SK-N-SH treated with all-trans-retinoic acid at 6 μM for 48 hours (cell line): ENCODE measurements around the gene IPO4.

Source experiments
- ATAC-seq: fragments of 200-7000 bp; cut with Tn5 transposase; 3 replicates; pipeline ENCODE4 v1.9.1; 2020; ENCODE audit warnings: mild to moderate bottlenecking, moderate library complexity
- ARNTL ChIP-seq: fragments of 450-650 bp; formaldehyde crosslinking; IDR thresholded peaks from 2 replicates; pipeline ENCODE4 v1.5.0; 2020; ENCODE audit warnings: low read depth, mild to moderate bottlenecking, moderate library complexity, borderline replicate concordance
- BACH2 ChIP-seq: fragments of 250-450 bp; sonication (Bioruptor Pico); IDR thresholded peaks from 2 replicates; pipeline ENCODE4 v1.9.0; 2021; ENCODE audit warnings: mild to moderate bottlenecking, borderline replicate concordance
- CREB5 ChIP-seq: fragments of 250-450 bp; sonication (Bioruptor Pico); IDR thresholded peaks from 2 replicates; pipeline ENCODE4 v1.5.1; 2020; ENCODE audit warnings: low read depth, mild to moderate bottlenecking, moderate library complexity
- CSDC2 ChIP-seq: fragments of 250-450 bp; sonication (Bioruptor Pico); IDR thresholded peaks from 2 replicates; pipeline ENCODE4 v1.5.0; 2020; ENCODE audit warnings: mild to moderate bottlenecking, moderate library complexity
- GLIS3 ChIP-seq: fragments of 250-450 bp; sonication (Bioruptor Pico); IDR thresholded peaks from 2 replicates; pipeline ENCODE4 v1.5.0; 2020; ENCODE audit warnings: mild to moderate bottlenecking, moderate library complexity
- ISL1 ChIP-seq: fragments of 250-450 bp; sonication (Bioruptor Pico); IDR thresholded peaks from 2 replicates; pipeline ENCODE4 v2.1.2; 2022; ENCODE audit warnings: mild to moderate bottlenecking, moderate library complexity
- OSR1 ChIP-seq: fragments of 250-450 bp; sonication (Bioruptor Pico); IDR thresholded peaks from 2 replicates; pipeline ENCODE4 v1.8.0; 2022; ENCODE audit warnings: moderate library complexity, mild to moderate bottlenecking, inconsistent platforms
- PATZ1 ChIP-seq: fragments of 250-450 bp; sonication (Bioruptor Pico); IDR thresholded peaks from 2 replicates; pipeline ENCODE4 v1.8.0; 2020; ENCODE audit warnings: mild to moderate bottlenecking, moderate library complexity, borderline replicate concordance
- POU6F1 ChIP-seq: fragments of 250-450 bp; sonication (Bioruptor Pico); IDR thresholded peaks from 2 replicates; pipeline ENCODE4 v1.8.0; 2021; ENCODE audit warnings: low read depth, mild to moderate bottlenecking, moderate library complexity, borderline replicate concordance
- RARB ChIP-seq: fragments of 250-450 bp; sonication (Bioruptor Pico); IDR thresholded peaks from 2 replicates; pipeline ENCODE4 v1.8.0; 2021; ENCODE audit warnings: mild to moderate bottlenecking, moderate library complexity
- SNAI2 ChIP-seq: fragments of 250-450 bp; sonication (Bioruptor Pico); IDR thresholded peaks from 2 replicates; pipeline ENCODE4 v1.5.0; 2020; ENCODE audit warnings: mild to moderate bottlenecking, moderate library complexity
- TCF4 ChIP-seq: fragments of 250-450 bp; sonication (Bioruptor Pico); IDR thresholded peaks from 2 replicates; pipeline ENCODE4 v1.8.0; 2021; ENCODE audit warnings: mild to moderate bottlenecking, moderate library complexity, borderline replicate concordance
- TOX ChIP-seq: fragments of 250-450 bp; sonication (Bioruptor Pico); IDR thresholded peaks from 2 replicates; pipeline ENCODE4 v1.8.0; 2021; ENCODE audit warnings: mild to moderate bottlenecking, moderate library complexity, borderline replicate concordance
- TSHZ2 ChIP-seq: fragments of 250-450 bp; sonication (Bioruptor Pico); IDR thresholded peaks from 2 replicates; pipeline ENCODE4 v1.5.0; 2020; ENCODE audit warnings: mild to moderate bottlenecking, moderate library complexity
- ZC3H10 ChIP-seq: fragments of 250-450 bp; sonication (Bioruptor Pico); IDR thresholded peaks from 2 replicates; pipeline ENCODE4 v1.5.1; 2021; ENCODE audit warnings: mild to moderate bottlenecking, moderate library complexity
- ZFP3 ChIP-seq: fragments of 250-450 bp; sonication (Bioruptor Pico); IDR thresholded peaks from 2 replicates; pipeline ENCODE4 v1.5.0; 2020; ENCODE audit warnings: mild to moderate bottlenecking, moderate library complexity
- ZFP30 ChIP-seq: fragments of 450-650 bp; formaldehyde crosslinking; IDR thresholded peaks from 2 replicates; pipeline ENCODE4 v1.5.0; 2022; ENCODE audit warnings: mild to moderate bottlenecking, moderate library complexity
- ZNF565 ChIP-seq: fragments of 450-650 bp; formaldehyde crosslinking; conservative IDR thresholded peaks from 2 replicates; pipeline ENCODE4 v1.5.0; 2020; ENCODE audit warnings: low read depth, mild to moderate bottlenecking, moderate library complexity
- ZNF70 ChIP-seq: fragments of 450-650 bp; formaldehyde crosslinking; IDR thresholded peaks from 2 replicates; pipeline ENCODE4 v1.5.0; 2020; ENCODE audit warnings: mild to moderate bottlenecking, moderate library complexity

IPO4 gene

GRCh38 chr14:24146453-24146977 is 42.1 kb downstream of the IPO4 start, which contains the start of gene PSME2:
Gene PSME2 (minus strand): TSS chr14:24146610. CDS start chr14:24146581, 29 bp downstream.
- ATAC-seq = peak; percentile 84
- TF ChIP-seq RARB (CRISPR knock-in tag) (no peak), TSHZ2 (CRISPR knock-in tag) (no peak), TOX (no peak), POU6F1 (no peak), ZNF70 (CRISPR knock-in tag) (no peak), CSDC2 (CRISPR knock-in tag) (no peak), TCF4 (CRISPR knock-in tag) (no peak), ZNF565 (CRISPR knock-in tag) (no peak), BACH2 (CRISPR knock-in tag) (no peak), SNAI2 (CRISPR knock-in tag) (no peak), ZFP3 (no peak), PATZ1 (no peak), ARNTL (CRISPR knock-in tag) (no peak)

- no peak; the same call in 2 of the 3 replicates for ATAC-seq
Observed at GRCh38 chr14:24145690-24146452, 42.7 kb downstream of the IPO4 start.

More at GRCh38 chr14:24145690-24146452, 42.7 kb downstream of the IPO4 start:
- no peak for TF ChIP-seq PATZ1
- no peak for TF ChIP-seq ZFP30
- TF ChIP-seq RARB (CRISPR knock-in tag) = no peak
- TF ChIP-seq ZC3H10 (CRISPR knock-in tag) = no peak
- no peak for TF ChIP-seq GLIS3 (CRISPR knock-in tag)
- no peak for TF ChIP-seq OSR1 (CRISPR knock-in tag)
- TF ChIP-seq ISL1 = no peak
- no peak for TF ChIP-seq ZFP3
- no peak for TF ChIP-seq CREB5 (CRISPR knock-in tag)
- TF ChIP-seq TOX = no peak
- no peak for TF ChIP-seq POU6F1
- no peak for TF ChIP-seq TSHZ2 (CRISPR knock-in tag)
